DMS153 treated with DMSO at 0.1 percent for 48 hours (cell line): ENCODE results near the gene DLG2.
A peak's percentile ranks its signal among the peaks of the same experiment; 100 is the strongest.

ENCODE experiments used
- DNase-seq: peaks from one replicate; lab custom pipeline; 2025; ENCODE audit not compliant: unreplicated experiment; lab: John Stamatoyannopoulos, UW

The DLG2 gene

GRCh38 chr11:84524422-84525051, 1102.6 kb downstream of the DLG2 start:
- DNase-seq: peak; percentile 3

GRCh38 chr11:84522331-84522730, 1104.8 kb downstream of the DLG2 start:
- no peak for DNase-seq

GRCh38 chr11:84518631-84519183, 1108.4 kb downstream of the DLG2 start:
- no peak for DNase-seq

DNA sequence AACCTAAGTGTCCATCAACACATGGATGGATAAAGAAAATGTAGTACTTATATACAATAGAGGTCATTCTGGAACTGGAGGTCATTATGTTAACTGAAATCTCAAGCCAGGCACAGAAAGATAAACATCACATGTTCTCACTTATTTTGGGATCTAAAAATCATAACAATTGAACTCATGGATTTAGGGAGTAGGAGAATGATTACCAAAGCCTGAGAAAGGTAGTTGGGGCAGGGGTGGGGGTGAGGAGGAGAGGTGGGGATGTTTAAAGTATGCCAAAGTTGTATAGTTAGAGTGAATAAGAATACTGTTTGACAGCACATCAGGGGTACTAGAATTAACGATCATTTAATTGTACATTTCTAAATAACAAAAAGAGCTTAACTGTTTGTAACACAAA, 1112.7 kb downstream of the DLG2 start:
- no peak for DNase-seq

GRCh38 chr11:84503503-84503902, 1123.6 kb downstream of the DLG2 start:
- no peak for DNase-seq

DNA sequence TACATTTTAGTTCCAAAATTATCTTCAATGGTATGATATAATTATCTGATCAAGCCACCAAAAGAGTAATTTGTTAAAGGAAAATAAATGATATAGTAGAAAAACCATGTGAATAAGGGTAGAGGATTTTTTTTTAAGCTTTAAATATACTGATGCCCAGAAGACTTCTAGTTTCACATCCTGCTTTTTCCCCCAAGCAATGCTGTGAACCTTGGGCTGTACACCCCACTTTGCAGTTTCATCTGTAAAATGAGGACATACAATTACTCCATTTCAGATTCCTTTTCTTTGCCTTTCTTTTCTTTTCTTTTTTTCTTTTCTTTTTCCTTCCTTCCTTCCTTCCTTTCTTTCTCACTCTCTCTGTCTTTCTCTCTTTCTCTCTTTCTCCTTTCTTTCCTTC, 1125.4 kb downstream of the DLG2 start:
- DNase-seq: no peak

DNA sequence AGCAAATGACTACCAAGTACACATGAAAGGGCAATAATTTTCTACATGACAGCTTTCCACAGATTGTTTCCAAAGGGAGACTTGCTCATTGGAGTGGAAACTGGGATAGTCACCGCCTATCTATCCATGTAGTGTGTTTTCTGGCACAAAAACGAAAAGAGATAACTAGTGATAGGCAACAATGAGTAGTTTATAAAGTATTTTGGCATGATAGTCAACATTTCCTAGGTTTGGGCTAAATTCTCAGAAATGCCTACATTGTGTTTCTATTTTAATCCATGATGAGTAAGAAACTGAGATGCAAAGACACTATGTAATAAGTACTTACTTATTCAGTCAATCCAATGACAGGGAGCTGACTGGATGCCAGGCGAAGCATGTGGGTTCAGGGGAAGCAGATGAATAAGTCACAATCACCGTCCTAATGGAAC, 1129.1 kb downstream of the DLG2 start:
- no peak for DNase-seq

DNA sequence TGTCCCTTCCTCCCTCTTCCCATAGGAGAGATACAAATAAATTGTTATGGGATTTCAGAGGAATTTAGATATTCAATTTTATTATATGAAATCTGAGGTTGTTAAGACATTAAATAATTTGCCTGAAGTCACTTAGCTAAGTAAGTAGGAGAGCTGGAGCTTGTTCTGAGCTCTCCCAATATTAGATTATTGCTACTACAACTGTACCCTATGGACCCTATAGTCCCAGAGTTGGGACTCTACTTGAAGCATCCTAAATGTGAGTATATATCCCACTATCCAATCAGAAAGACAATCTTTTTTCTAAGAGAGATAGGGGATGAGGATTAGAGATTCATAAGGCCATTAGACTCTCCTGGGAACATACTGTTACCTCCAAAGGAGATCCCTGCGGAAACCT, 1130.0 kb downstream of the DLG2 start:
- DNase-seq: no peak

GRCh38 chr11:84496122-84496521, 1131.0 kb downstream of the DLG2 start:
- DNase-seq: no peak

GRCh38 chr11:84480131-84480530, 1147.0 kb downstream of the DLG2 start:
- no peak for DNase-seq

DNA sequence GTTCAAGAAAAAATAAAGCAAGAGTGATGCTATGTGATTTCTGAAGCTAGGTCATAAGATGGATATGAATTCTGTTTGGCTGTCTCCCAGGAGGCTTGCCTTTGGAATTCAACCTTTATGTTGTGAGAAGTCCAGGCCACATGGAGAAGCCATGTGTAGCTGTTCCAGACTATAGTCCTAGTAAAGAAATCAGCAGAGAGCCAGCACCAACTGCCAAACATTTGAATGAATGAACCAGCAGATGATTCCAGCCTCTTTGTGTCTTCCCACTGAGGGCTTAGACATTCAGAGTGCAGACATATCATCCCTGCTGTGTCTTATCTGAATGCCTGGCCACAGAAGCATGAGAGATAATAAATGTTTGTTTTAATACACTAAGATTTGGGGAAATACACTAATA, 1150.6 kb downstream of the DLG2 start:
- DNase-seq: no peak

DNA sequence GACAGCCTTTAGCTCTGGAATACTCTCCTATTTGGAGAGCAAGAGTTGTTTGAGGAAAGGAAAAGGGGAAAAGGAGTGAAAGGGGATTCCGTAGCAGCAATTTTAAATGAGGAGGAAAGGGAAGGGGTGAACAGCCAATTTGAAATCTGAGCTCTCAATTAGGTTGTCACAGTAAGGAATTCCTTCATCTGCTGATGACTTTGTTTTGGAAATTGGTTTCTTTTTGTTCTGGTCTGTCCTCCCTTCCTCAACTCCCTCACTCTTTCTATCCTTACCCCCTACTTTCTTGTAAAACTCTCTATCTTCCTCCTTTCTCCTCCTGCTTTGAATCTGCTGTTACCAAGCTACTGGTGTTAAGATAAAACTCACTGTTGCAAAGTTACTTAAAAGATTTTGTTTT, 1155.6 kb downstream of the DLG2 start:
- DNase-seq: no peak

GRCh38 chr11:84468235-84468634, 1158.9 kb downstream of the DLG2 start:
- DNase-seq: no peak

GRCh38 chr11:84465040-84465439, 1162.1 kb downstream of the DLG2 start:
- no peak for DNase-seq

- DNase-seq: no peak
These were observed 1171.5 kb downstream of the DLG2 start for GRCh38 chr11:84455691-84456090.

DNA sequence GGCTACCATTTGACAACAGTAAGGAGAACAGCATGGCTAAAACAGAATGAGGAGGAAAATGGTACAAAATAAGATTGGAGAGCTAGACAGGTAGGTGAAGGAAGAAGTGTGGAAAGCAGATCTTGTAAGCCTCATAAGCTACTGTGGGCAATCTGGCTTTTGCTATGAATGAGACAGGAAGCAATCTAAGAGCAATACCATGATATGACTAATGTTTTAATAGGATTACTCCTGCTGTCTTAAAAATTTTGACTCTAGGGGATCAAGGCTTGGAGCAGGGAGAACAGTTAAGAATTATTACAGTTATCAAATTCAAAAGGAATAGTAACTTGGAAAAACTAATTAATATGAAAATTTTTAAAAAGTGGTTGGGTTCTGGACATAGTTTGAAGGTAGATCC, 1174.9 kb downstream of the DLG2 start:
- DNase-seq: no peak

DNA sequence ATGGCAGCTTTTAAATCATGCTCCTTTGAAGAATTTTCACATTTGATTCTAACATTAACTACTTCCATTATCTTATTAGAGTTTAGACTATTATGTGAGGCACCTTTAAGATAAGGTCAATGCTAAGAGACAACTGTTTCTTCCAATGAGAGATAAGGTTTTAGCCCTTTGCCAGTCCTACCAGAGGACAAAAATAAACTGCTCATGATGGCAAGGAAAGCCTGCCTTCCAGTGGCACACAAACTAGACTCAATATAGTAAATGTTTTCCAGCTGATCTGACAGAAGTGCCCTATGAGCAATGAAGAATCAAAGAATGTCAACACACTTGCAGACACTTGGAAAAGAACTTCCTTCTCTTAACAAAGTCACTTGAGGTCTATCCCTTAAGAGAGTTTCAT, 1188.6 kb downstream of the DLG2 start:
- DNase-seq: no peak

- DNase-seq: peak; percentile 53
These were observed 1189.8 kb downstream of the DLG2 start for GRCh38 chr11:84437071-84437980.

DNA sequence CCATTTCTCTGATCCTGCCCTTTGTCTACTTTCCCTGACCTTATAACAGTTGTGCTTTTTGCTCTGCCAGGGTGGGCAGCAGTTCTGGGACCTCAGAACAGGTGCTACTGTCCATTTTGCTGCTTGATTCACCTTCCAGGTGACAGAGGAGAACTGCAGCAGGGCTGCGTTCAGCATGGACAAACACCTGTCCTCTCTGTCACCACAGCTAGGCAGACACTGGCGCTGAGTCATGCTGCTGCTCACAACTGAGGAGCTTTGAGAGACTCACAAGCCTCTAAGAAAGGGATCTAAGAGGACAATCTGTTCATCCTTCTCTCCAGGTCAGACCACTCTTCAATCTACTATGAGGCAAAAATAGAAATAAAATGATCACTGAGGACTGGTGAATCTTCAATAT, 1196.5 kb downstream of the DLG2 start:
- no peak for DNase-seq

GRCh38 chr11:84425673-84426072, 1201.5 kb downstream of the DLG2 start:
- no peak for DNase-seq

DNA sequence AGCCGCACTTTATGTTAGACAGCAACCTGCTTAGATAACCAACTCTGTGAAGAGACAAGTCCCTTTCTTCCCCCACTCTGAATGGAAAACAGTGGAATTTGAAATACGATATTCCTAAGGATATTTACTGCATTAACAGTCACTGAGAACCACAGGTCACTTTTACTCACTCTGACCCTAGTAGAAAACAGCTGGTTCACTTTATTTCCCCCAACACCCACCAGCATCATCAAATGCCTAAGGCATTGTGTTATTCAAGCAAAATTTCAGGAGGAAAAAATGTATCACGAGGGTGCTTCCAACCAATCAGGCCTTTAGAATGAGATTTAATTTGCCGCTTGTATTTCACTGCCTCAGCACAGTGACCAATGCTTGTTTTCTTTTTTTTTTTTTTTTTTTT, 1206.9 kb downstream of the DLG2 start:
- no peak for DNase-seq

- no peak for DNase-seq
These were observed 1207.5 kb downstream of the DLG2 start for GRCh38 chr11:84419616-84420015.
